Epithelial cell of proximal tubule (primary cell): Measurements from ENCODE around the gene SELENOH. TPM values are rescaled to one million over a fixed set of nuclear protein-coding genes. Genes with fewer than 3 reads are reported as not detected.
"Not testable (repeated sequence)": the region's sequence is repeated elsewhere in the genome, so short reads cannot be mapped to it uniquely, and the experiment has no call there.

Experiments used
- DNase-seq: peaks from one replicate; pipeline ENCODE4 v3.0.0-alpha.2; 2011; ENCODE audit warnings: low read depth
- H3K4me3 ChIP-seq: 2 replicates; pipeline ENCODE4 v1.5.1; 2011; ENCODE audit warnings: low read depth, mild to moderate bottlenecking, low read length
- total RNA-seq: library from RNA; depleted of rRNA; stranded (reverse); fragments of >200 nt; gene quantifications from 2 replicates; pipeline ENCODE4 v1.2.3, GENCODE V29; 2015
- TF ChIP-seq, protein P1 (sequence below): conservative IDR thresholded peaks from 2 replicates; pipeline ENCODE4 v1.5.1; 2012; ENCODE audit warnings: low read depth, mild to moderate bottlenecking, low read length

The SELENOH gene
- total RNA-seq, 1 donor from 2014 or later, result 279 TPM

DNA sequence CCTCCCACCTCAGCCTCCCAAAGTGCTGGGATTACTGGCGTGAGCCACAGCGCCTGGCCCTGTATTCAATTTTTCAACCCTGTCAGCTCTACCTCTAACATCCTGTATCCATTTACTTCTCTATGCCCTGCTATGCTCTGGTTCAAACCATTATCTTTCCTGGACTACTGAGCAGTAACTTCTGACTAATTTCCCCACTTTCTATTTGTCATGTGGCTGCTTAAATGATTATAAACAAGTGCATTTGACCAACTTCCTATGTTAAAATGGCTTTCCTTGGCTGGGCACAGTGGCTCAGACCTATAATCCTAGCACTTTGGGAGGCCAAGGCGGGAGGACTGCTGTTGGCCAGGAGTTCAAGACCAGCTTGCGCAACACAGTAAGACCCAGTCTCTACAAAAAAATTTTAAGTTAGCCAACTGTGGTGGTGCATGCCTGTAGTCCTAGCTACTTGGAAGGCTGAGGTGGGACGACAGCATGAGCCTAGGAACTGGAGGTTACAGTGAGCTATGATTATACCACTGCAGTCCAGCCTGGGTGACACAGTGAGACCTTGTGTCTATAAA, 31.4 kb upstream of the SELENOH start:
- H3K4me3 ChIP-seq, result no peak overlapping the region
- TF ChIP-seq, protein P1, sequence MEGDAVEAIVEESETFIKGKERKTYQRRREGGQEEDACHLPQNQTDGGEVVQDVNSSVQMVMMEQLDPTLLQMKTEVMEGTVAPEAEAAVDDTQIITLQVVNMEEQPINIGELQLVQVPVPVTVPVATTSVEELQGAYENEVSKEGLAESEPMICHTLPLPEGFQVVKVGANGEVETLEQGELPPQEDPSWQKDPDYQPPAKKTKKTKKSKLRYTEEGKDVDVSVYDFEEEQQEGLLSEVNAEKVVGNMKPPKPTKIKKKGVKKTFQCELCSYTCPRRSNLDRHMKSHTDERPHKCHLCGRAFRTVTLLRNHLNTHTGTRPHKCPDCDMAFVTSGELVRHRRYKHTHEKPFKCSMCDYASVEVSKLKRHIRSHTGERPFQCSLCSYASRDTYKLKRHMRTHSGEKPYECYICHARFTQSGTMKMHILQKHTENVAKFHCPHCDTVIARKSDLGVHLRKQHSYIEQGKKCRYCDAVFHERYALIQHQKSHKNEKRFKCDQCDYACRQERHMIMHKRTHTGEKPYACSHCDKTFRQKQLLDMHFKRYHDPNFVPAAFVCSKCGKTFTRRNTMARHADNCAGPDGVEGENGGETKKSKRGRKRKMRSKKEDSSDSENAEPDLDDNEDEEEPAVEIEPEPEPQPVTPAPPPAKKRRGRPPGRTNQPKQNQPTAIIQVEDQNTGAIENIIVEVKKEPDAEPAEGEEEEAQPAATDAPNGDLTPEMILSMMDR, result no peak
- no peak for DNase-seq

DNA sequence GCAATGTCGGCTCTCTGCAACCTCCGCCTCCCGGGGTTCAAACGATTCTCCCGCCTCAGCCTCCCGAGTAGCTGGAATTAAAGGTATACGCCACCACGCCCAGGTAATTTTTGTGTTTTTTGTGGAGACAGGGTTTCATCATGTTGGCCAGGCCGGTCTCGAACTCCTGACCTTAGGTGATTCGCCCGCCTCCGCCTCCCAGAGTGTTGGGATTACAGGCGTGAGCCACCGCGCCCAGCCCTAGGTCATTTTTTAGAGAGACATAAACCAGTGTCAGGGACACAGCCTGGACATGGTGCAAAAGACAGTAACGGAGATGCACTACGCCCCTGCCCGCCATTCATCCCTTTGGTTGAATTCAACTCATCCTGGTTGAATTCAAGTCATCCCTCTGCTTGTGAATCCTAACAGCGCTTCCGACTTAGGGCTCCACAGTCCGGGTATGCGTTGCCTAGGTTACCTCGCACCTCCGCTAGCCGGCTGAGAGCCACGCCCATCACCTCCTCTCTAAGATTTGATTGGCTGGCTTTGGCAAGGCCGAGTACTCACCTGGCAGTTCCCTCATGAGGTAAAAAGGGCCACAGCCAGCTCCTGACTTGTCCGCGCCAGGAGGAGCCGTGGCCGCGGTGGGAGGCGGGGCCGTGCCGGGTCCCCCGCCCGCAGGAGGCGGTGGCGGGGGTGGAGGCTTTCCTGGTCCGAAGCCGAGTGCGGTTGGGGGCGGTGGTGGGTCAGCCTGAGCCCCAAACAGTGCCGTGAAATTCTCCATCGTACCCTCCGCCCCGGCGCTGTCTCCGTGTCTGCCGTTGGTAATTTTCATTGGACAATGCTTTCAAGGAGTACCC, 29.7 kb upstream of the SELENOH start, which contains the start of gene MED19:
Gene MED19 (minus strand): TSS at position 802 of the 842 bp plus-strand sequence. CDS start 36 bp downstream, at position 766.
- H3K4me3 ChIP-seq, result peak within 1 kb of the TSS; percentile 85
- TF ChIP-seq, protein P1, result no peak
- peak; percentile 68 for DNase-seq

DNA sequence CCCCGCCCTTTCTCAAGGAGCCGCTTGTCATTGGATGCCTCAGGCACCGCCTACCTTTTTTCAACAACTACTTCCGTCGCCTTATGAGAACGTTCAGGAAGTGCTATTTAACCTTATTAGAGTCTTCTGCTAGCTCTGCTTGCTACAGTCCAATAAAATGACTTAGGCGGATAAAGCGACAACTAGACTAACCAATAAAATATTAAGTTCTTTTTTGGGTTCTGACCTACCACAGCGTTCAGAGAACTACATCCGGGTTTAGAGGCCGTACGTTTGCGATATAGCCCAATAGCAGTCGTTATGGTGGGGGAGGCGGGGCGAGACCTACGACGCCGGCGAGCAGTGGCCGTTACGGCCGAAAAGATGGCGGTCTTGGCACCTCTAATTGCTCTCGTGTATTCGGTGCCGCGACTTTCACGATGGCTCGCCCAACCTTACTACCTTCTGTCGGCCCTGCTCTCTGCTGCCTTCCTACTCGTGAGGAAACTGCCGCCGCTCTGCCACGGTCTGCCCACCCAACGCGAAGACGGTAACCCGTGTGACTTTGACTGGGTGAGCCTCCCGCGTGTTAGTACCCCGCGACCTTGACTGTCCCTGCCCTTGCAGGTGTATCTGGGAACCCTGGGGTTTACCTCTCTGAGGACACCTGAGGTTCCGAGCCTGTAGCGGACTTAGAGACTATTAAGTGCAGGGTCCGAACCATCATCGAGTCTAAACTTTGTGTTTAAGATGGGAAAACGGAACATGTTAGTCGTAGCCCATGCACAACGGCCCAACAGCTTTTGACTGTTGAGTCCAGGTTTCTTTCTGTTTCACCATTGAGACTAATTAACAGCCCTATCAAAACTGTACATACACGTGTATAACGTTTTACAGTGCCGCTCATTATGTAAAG, 28.8 kb upstream of the SELENOH start, which contains the start of gene TMX2:
Gene TMX2 (plus strand): TSS at position 338 of the 895 bp plus-strand sequence. CDS start 26 bp downstream, at position 364.
- TF ChIP-seq, protein P1, result no peak
- DNase-seq, result peak; percentile 100
- peak within 1 kb of the TSS; percentile 85 for H3K4me3 ChIP-seq

DNA sequence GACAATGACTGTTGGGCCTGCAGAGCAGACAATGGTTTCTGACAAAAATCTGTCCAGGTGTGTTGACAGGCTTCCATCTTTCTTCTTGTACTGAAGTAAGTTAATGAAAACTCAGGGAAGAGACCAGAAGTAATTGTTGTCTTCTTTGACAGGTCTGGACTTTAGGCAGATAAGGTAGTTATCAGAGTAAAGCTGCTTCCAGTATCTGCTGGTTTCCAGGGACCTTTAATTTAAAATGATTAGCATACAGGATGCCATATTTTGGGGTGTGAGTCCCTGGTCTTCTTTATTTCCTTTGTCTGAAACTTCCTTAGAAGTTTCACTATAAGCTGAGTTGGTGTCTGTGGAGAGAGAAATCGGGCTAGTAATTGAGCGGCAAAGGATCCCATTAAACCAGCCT, 27.5 kb upstream of the SELENOH start:
- H3K4me3 ChIP-seq, result peak overlapping the region; percentile 85
- DNase-seq, result no peak
- TF ChIP-seq, protein P1, result no peak

DNA sequence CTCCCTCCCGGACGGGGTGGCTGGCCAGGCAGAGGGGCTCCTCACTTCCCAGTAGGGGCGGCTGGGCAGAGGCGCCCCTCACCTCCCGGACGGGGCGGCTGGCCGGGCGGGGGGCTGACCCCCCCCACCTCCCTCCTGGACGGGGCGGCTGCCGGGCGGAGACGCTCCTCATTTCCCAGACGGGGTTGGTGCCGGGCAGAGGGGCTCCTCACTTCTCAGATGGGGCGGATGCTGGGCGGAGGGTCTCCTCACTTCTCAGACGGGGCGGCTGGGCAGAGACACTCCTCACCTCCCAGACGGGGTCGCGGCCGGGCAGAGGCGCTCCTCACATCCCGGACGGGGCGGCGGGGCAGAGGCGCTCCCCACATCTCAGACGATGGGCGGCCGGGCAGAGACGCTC, 24.6 kb upstream of the SELENOH start:
- not testable (repeated sequence) for DNase-seq, H3K4me3 ChIP-seq

GRCh38 chr11:57727185-57727584, 14.1 kb upstream of the SELENOH start:
- TF ChIP-seq, protein P1, result no peak
- H3K4me3 ChIP-seq, result no peak overlapping the region
- DNase-seq, result no peak

GRCh38 chr11:57728829-57729228, 12.5 kb upstream of the SELENOH start:
- no peak overlapping the region for H3K4me3 ChIP-seq
- no peak for DNase-seq
- TF ChIP-seq, protein P1, result no peak
